ENCODE data around the gene SPTBN1. TPM values are rescaled to one million over a fixed set of nuclear protein-coding genes. Genes with fewer than 3 reads are reported as not detected.
"Not testable (repeated sequence)": the region's sequence is repeated elsewhere in the genome, so short reads cannot be mapped to it uniquely, and the experiment has no call there.

Gene SPTBN1
- total and polyA plus RNA-seq, 8 donors = 28.7 to 475 (median 193) TPM

- Histone ChIP-seq H3K27ac (no peak overlapping the region), H3K9me3 (no peaks in the 10 kb centered on the region), H3K36me3 (no peaks in the 10 kb centered on the region), H3K4me1 (peaks cover 0 to 48% (median 23%) of the 10 kb centered on the region in 4 donors), H3K4me3 (no peak overlapping the region), H3K27me3 (no peaks in the 10 kb centered on the region)
- intact Hi-C loops (cut with DNase I; ENCODE audit: low total_unique reads) = no loop called here
- 80 to 98% (median 91%) methylated on average over 2 of the region's 2 CpGs for WGBS, 5 donors
- DNase-seq = no peak
- TF ChIP-seq POLR2AphosphoS5 (IDR thresholded peaks at IDR 0.05) (no peak), POLR2A (IDR thresholded peaks at IDR 0.05) (no peak), EP300 (IDR thresholded peaks at IDR 0.05) (no peak), CTCF (IDR thresholded peaks at IDR 0.05) (no peak)
Measured at GRCh38 chr2:54516842-54517241, 60.7 kb downstream of the SPTBN1 start.

GRCh38 chr2:54518016-54518415 lies 61.9 kb downstream of the SPTBN1 start:
- H3K27me3 ChIP-seq; intact Hi-C loops (cut with DNase I; ENCODE audit: low total_unique reads); H3K27ac ChIP-seq; DNase-seq; H3K4me3 ChIP-seq; H3K36me3 ChIP-seq; H3K9me3 ChIP-seq: not testable (repeated sequence)
- WGBS, 5 donors = 62 to 79% (median 65%) methylated on average over 7 of the region's 7 CpGs
- peaks cover 4 to 52% (median 25%) of the 10 kb centered on the region in 4 donors for H3K4me1 ChIP-seq

- peaks cover 4 to 52% (median 28%) of the 10 kb centered on the region in 4 donors for H3K4me1 ChIP-seq
- no peaks in the 10 kb centered on the region for H3K27me3 ChIP-seq
- WGBS, 5 donors = 16 to 45% (median 31%) methylated on average over 2 of the region's 2 CpGs
- no peaks in the 10 kb centered on the region for H3K9me3 ChIP-seq
- intact Hi-C loops (cut with DNase I; ENCODE audit: low total_unique reads) = no loop called here
- H3K4me3 ChIP-seq = no peak overlapping the region
- no peak overlapping the region for H3K27ac ChIP-seq
- TF ChIP-seq POLR2A (IDR thresholded peaks at IDR 0.05) (no peak), CTCF (IDR thresholded peaks at IDR 0.05) (no peak), POLR2AphosphoS5 (IDR thresholded peaks at IDR 0.05) (no peak), EP300 (IDR thresholded peaks at IDR 0.05) (no peak)
- no peak for DNase-seq
- H3K36me3 ChIP-seq = no peaks in the 10 kb centered on the region
Measured at GRCh38 chr2:54518430-54518829, 62.3 kb downstream of the SPTBN1 start.

- Histone ChIP-seq H3K9me3 (no peaks in the 10 kb centered on the region), H3K27me3 (no peaks in the 10 kb centered on the region), H3K4me3 (no peak overlapping the region), H3K27ac (no peak overlapping the region), H3K36me3 (no peaks in the 10 kb centered on the region), H3K4me1 (peaks cover 8 to 66% (median 35%) of the 10 kb centered on the region in 4 donors)
- 23 to 55% (median 45%) methylated on average over 12 of the region's 12 CpGs for WGBS, 5 donors
- TF ChIP-seq POLR2A (IDR thresholded peaks at IDR 0.05) = no peak
- TF ChIP-seq CTCF (IDR thresholded peaks at IDR 0.05) = no peak
- TF ChIP-seq EP300 (IDR thresholded peaks at IDR 0.05) = no peak
- no peak for TF ChIP-seq POLR2AphosphoS5 (IDR thresholded peaks at IDR 0.05)
- no peak for DNase-seq
- intact Hi-C loops (cut with DNase I; ENCODE audit: low total_unique reads) = no loop called here
Measured at GRCh38 chr2:54519841-54520459, 63.8 kb downstream of the SPTBN1 start.

GRCh38 chr2:54520687-54521086 lies 64.6 kb downstream of the SPTBN1 start:
- no peaks in the 10 kb centered on the region for H3K9me3 ChIP-seq
- no peak for TF ChIP-seq POLR2A (IDR thresholded peaks at IDR 0.05)
- TF ChIP-seq POLR2AphosphoS5 (IDR thresholded peaks at IDR 0.05) = no peak
- no peak for TF ChIP-seq CTCF (IDR thresholded peaks at IDR 0.05)
- intact Hi-C loops (cut with DNase I; ENCODE audit: low total_unique reads) = no loop called here
- no peak for DNase-seq
- H3K4me1 ChIP-seq = peaks cover 8 to 68% (median 38%) of the 10 kb centered on the region in 4 donors
- 42 to 76% (median 61%) methylated on average over 3 of the region's 3 CpGs for WGBS, 5 donors
- H3K4me3 ChIP-seq = no peak overlapping the region
- H3K36me3 ChIP-seq = peaks cover 0 to 3% (median 0%) of the 10 kb centered on the region in 4 donors
- no peaks in the 10 kb centered on the region for H3K27me3 ChIP-seq
- H3K27ac ChIP-seq = peak overlapping the region in 1 of 5 donors; percentile 37

Measured in stomach (tissue), 9 donors.